NCI-H1048 (cell line): ENCODE measurements around the gene GPER1.

ENCODE experiments used
- DNase-seq: peaks from one replicate; lab custom pipeline; 2025; lab: John Stamatoyannopoulos, UW

Gene GPER1

DNA sequence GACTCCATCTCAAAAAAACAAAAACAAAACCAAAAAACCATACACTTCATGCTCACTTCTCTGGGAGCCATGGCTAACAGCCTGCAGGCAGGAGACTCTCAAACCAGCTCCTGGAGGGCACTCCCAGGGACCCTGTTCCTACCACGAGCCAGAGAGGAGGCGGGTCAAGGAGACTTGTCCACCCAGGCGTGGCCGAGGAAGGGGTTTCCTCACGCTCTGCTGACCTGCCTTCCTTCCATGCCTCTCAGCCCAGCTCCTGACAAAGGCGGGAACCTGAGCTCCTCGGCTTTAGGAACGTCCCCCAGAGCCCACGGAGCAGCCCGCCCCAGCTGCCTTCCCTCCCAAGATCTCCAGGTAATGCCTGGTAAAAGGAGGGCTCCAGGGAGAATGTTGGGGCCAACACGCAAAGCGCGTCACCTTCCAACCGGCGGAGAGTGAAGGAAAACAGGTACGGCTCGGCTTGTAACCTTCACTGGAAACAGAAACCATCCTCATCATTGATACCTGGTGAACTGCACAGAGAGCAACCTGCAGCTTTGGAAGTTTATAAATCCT, 34.0 kb upstream of the GPER1 start:
- no peak for DNase-seq

DNA sequence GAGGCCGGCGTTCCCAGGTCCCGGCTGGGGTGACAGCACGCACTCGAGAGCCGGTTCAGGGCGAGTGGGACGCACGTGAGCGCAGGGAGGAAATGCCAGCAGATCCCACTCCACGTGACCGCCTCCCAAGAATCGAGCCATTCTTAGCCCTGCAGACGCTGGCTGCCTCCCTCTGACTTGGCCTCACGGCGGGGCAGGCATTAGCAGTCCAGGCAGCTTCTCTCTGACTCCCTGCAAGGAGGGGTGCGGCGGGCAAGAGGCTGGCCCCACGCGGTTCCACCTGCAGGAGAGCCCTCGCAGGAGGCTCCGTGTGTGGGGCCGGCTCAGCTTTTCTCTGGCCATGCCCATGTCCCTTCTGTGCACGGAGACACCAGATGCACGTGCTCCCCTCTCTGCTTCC, 33.5 kb upstream of the GPER1 start:
- no peak for DNase-seq

- DNase-seq: no peak
Observed at GRCh38 chr7:1054861-1055450, 33.0 kb upstream of the GPER1 start.

GRCh38 chr7:1055491-1055955, 32.4 kb upstream of the GPER1 start:
- no peak for DNase-seq

- no peak for DNase-seq
Observed at GRCh38 chr7:1055956-1056784, 31.7 kb upstream of the GPER1 start.

GRCh38 chr7:1056785-1057410, 31.0 kb upstream of the GPER1 start:
- no peak for DNase-seq

DNA sequence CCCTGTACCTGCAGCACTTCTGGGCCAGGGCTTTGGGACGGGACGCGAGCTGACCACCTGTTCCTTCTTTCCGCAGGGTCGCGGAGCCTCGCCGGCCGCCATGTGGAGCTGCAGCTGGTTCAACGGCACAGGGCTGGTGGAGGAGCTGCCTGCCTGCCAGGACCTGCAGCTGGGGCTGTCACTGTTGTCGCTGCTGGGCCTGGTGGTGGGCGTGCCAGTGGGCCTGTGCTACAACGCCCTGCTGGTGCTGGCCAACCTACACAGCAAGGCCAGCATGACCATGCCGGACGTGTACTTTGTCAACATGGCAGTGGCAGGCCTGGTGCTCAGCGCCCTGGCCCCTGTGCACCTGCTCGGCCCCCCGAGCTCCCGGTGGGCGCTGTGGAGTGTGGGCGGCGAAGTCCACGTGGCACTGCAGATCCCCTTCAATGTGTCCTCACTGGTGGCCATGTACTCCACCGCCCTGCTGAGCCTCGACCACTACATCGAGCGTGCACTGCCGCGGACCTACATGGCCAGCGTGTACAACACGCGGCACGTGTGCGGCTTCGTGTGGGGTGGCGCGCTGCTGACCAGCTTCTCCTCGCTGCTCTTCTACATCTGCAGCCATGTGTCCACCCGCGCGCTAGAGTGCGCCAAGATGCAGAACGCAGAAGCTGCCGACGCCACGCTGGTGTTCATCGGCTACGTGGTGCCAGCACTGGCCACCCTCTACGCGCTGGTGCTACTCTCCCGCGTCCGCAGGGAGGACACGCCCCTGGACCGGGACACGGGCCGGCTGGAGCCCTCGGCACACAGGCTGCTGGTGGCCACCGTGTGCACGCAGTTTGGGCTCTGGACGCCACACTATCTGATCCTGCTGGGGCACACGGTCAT, 30.3 kb upstream of the GPER1 start:
- no peak for DNase-seq

- no peak for DNase-seq
Observed at GRCh38 chr7:1058311-1058710, 29.6 kb upstream of the GPER1 start.

DNA sequence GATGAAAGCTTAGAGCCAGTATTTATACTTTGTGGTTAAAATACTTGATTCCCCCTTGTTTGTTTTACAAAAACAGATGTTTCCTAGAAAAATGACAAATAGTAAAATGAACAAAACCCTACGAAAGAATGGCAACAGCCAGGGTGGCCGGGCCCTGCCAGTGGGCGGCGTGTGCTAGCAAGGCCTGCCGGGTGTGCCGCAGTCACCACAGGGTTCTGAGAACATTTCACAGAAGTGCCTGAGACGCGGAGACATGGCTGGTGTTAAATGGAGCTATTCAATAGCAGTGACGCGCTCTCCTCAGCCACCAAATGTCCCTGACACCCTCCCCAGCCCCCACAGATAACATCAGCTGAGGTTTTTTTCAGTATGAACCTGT, 29.1 kb upstream of the GPER1 start:
- no peak for DNase-seq

DNA sequence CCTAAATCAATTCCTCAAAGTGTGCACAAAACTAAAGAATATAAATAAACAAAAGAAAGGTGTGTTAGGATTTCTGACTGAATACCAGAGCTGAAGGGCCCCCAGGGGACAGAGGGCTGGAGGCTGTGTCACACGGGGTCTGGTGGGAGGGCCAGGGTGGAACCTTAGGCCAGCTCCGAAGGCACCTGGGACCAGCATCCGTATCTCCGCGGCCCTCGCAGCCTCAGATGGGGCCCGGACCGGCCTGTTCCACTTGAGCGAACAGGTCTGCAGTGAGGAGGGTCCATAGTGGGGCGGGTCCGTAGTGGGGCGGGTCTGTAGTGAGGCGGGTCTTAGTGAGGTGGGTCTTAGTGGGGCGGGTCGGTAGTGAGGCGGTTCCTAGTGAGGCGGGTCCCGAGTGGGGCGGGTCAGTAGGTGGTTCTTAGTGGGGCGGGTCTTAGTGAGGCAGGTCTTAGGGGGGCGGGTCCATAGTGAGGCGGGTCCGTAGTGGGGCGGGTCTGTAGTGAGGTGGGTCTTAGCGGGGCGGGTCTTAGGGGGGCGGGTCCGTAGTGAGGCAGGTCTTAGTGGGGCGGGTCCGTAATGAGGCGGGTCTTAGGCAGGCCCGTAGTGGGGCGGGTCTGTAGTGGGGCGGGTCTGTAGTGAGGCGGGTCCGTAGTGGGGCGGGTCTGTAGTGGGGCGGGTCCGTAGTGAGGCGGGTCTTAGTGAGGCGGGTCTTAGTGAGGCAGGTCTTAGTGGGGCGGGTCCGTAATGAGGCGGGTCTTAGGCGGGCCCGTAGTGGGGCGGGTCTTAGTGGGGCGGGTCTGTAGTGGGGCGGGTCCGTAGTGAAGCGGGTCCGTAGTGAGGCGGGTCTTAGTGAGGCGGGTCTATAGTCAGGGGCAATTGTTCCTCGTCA, 28.5 kb upstream of the GPER1 start:
- peak; percentile 95 for DNase-seq

DNA sequence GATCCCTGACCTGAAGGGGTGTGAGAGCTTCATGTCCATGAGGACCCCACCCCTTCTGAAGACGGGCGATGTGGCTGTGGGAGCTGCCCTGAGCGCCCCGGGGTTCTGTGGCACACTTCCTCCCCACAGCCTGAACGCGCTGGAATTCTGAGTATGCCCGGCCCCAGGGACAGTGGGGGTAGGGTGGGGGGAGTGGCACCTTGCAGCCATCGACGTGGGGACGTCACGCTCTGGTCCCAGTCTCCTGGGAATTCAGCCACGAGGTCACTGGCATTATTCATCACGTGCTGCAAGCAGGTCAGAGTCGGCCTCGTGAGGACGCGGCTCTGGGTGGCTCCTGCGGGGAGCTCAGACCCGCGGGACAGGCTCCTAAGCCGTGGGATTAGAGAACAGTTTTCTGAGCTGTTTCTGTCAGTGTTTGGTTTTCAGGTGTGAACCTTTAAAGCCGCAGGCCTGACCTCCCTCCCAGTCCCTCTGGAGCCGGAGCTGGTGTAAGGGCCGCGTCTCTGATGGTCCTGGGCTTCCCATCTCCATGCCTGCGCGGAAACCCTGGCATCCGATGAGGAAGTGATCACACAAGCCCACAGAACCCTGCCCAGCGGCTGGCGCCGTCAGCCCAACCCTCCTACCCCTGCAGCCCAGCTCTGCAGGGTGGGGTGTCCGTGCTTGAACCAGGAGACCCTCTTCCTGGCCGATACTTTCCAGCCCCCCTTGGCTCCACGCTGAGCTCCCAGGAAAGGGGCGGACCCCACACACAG, 27.4 kb upstream of the GPER1 start:
- DNase-seq: no peak

- no peak for DNase-seq
Observed at GRCh38 chr7:1061180-1061579, 26.7 kb upstream of the GPER1 start.

- no peak for DNase-seq
Observed at GRCh38 chr7:1062296-1063294, 25.3 kb upstream of the GPER1 start.

GRCh38 chr7:1063361-1063760, 24.6 kb upstream of the GPER1 start:
- DNase-seq: no peak

- DNase-seq: no peak
Observed at GRCh38 chr7:1064581-1064980, 23.3 kb upstream of the GPER1 start.

DNA sequence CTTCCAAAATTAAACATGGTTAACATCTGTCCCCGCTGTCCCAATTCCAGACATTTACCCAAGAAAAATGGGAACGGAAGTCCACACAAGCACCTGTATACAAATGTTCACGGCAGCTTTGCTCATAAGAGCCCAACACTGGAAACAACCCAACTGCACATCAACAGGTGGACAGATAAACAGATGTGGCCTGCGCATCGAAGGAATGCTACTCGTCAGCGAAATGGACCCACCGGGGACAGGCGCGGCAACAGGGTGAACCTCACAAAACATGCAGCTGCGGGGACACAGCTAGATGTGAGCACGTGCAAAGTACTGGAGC, 22.7 kb upstream of the GPER1 start:
- no peak for DNase-seq

DNA sequence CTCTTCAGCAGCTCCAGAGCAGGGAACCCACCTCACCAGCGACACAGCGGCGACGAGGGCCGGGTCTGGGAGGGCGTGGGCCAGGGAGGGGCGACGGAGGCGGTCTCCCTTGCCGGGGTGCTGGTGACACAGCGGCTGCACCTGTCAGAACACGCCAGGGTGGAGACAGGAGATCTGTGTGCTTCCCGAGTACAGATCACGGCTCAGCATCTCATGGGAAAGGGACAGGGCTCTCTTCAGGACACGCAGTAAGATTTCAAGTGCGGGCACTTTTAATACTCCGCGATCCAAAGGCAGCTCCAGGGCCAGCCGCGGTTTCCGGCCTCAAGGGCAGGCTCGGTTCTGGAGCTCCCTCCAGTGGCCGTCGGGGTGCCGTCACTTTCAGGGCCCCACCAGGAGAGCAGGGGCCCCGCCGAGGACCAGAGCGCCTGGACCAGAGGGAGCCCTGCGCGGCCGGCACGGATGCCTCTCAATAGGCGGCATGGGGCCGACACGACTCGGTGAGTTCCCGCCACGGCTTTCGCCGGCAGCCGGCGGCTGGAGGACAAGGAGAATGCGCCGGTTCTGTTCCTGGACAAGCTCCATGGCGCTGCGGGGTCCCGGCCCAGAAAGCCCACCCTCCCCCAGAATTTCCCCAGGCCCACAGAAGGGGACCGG, 22.2 kb upstream of the GPER1 start:
- DNase-seq: peak; percentile 2

GRCh38 chr7:1066242-1066588, 21.7 kb upstream of the GPER1 start:
- no peak for DNase-seq

GRCh38 chr7:1068013-1068412, 19.9 kb upstream of the GPER1 start:
- no peak for DNase-seq
